Panc1 (cell line): ENCODE results near the gene SCN8A. TPM values are rescaled to one million over a fixed set of nuclear protein-coding genes. Genes with fewer than 3 reads are reported as not detected.

Experiments used
- ATAC-seq: fragments of 200-7000 bp; cut with Tn5 transposase; 2 replicates; pipeline ENCODE4 v1.9.1; 2020; ENCODE audit warnings: mild to moderate bottlenecking, moderate library complexity
- BruUV-seq: library from RNA; stranded (reverse); fragments of 400-500 nt; replicated peaks from 2 replicates; lab custom pipeline; 2021; lab: Mats Ljungman, UMichigan
- CTCF ChIA-PET: fragments of 300-600 bp; sonication (Branson Sonifier 250); formaldehyde crosslinking; loops from one replicate; lab custom pipeline; 2022; ENCODE audit warnings: antibody characterized with exemption; lab: Charles Lee
- POLR2A ChIA-PET: fragments of 300-600 bp; sonication (Branson Sonifier 250); formaldehyde crosslinking; loops from one replicate; lab custom pipeline; 2022; ENCODE audit warnings: antibody characterized with exemption; lab: Charles Lee
- DNase-seq: peaks from one replicate; pipeline ENCODE4 v3.0.0-alpha.2; 2010; ENCODE audit warnings: low read depth, low spot score
- H3K27ac ChIP-seq: 2 replicates; pipeline ENCODE4 v1.5.1; 2011; ENCODE audit warnings: mild to moderate bottlenecking, low read length, inconsistent platforms
- H3K27me3 ChIP-seq: fragments of 200-500 bp; sonication (Bioruptor generic); 2 replicates; pipeline ENCODE4 v1.6.0; 2014; ENCODE audit warnings: low read length, inconsistent platforms; ENCODE audit not compliant: control insufficient read depth, insufficient read depth
- H3K36me3 ChIP-seq: fragments of 200-500 bp; sonication (Bioruptor generic); 2 replicates; pipeline ENCODE4 v1.5.1; 2014; ENCODE audit warnings: inconsistent platforms, mild to moderate bottlenecking, low read length, moderate library complexity; ENCODE audit not compliant: control insufficient read depth, insufficient read depth
- H3K4me1 ChIP-seq: 2 replicates; pipeline ENCODE4 v1.5.1; 2011; ENCODE audit warnings: inconsistent platforms, mild to moderate bottlenecking, low read length, moderate library complexity; ENCODE audit not compliant: control insufficient read depth, insufficient read depth
- H3K4me3 ChIP-seq, 2 experiments: 2 replicates each; pipeline ENCODE4 v1.5.1; 2011 to 2012; ENCODE audit warnings: low read depth in 2 of 2, low read length in 2 of 2, mild to moderate bottlenecking in 2 of 2, inconsistent platforms in 1 of 2, moderate library complexity in 1 of 2
- H3K9me3 ChIP-seq: fragments of 200-500 bp; sonication (Bioruptor generic); 2 replicates; pipeline ENCODE4 v1.5.1; 2014; ENCODE audit warnings: low read depth, mild to moderate bottlenecking, inconsistent platforms, low read length, moderate library complexity; ENCODE audit not compliant: control insufficient read depth, insufficient read depth
- CTCF ChIP-seq: fragments of 450-650 bp; IDR thresholded peaks from 2 replicates; pipeline ENCODE4 v1.5.1; 2017; ENCODE audit warnings: mild to moderate bottlenecking
- POLR2AphosphoS5 ChIP-seq: IDR thresholded peaks from 2 replicates; pipeline ENCODE4 v1.6.1; 2012; ENCODE audit warnings: mild to moderate bottlenecking, low read depth, low read length, moderate library complexity
- REST ChIP-seq, 2 experiments: IDR thresholded peaks; 2 replicates each; pipeline ENCODE4 v1.6.1; 2011 to 2012; ENCODE audit warnings: low read depth in 2 of 2, control low read depth in 1 of 2, low read length in 1 of 2, mild to moderate bottlenecking in 1 of 2, moderate library complexity in 1 of 2; ENCODE audit not compliant: insufficient read depth in 1 of 2
- SIN3A ChIP-seq: IDR thresholded peaks from 2 replicates; pipeline ENCODE4 v1.6.1; 2012; ENCODE audit warnings: low read depth, mild to moderate bottlenecking, low read length, moderate library complexity, borderline replicate concordance; ENCODE audit not compliant: insufficient read depth
- TCF7L2 ChIP-seq: IDR thresholded peaks from 2 replicates; pipeline ENCODE4 v1.6.1; 2011; ENCODE audit warnings: mild to moderate bottlenecking, low read depth, low read length, inconsistent platforms
- in situ Hi-C: cut with HindIII; loops from 2 replicates; pipeline ENCODE4 v1.10.0; 2016; ENCODE audit warnings: low sequenced_read_pairs, low pct_unique_long_range_greater_than_20kb
- intact Hi-C: fragments of 100-400 bp; cut with micrococcal nuclease; formaldehyde crosslinking; loops from one replicate; pipeline ENCODE4 v1.10.0; 2022; ENCODE audit not compliant: unreplicated experiment
- total RNA-seq: library from RNA; stranded (reverse); gene quantifications from one replicate; pipeline ENCODE4 v1.2.1, GENCODE V29; 2021; ENCODE audit not compliant: unreplicated experiment

Gene SCN8A
- total RNA-seq, 1 experiment from 2014 or later = 8.6 TPM

GRCh38 chr12:51702587-51702986, 111.6 kb downstream of the SCN8A start:
- no TSS peak for BruUV-seq
- TF ChIP-seq TCF7L2 (no peak), POLR2AphosphoS5 (no peak), CTCF (no peak), REST (IDR thresholded peaks at IDR 0.05; ENCODE audit: insufficient read depth in 1 of 2, low read depth in 2 of 2, low read length in 1 of 2) (no peak), SIN3A (no peak)
- POLR2A ChIA-PET = interaction anchor here (0.6 kb wide), 1 partner anchor 156 kb away, joined by 3 read pairs; no protein-coding TSS in a partner anchor

GRCh38 chr12:51705450-51705849, 114.4 kb downstream of the SCN8A start:
- no peak for DNase-seq
- no peak for TF ChIP-seq CTCF
- no peak for TF ChIP-seq REST (IDR thresholded peaks at IDR 0.05; ENCODE audit: insufficient read depth in 1 of 2, low read depth in 2 of 2, low read length in 1 of 2)
- TF ChIP-seq POLR2AphosphoS5 = no peak
- no peak for TF ChIP-seq SIN3A
- no peak for TF ChIP-seq TCF7L2
- ChIA-PET CTCF (no interaction called here), POLR2A (no interaction called here)
- Histone ChIP-seq H3K27ac (no peak overlapping the region), H3K27me3 (no peaks in the 10 kb centered on the region), H3K4me3 (no peak overlapping the region), H3K4me1 (no peaks in the 10 kb centered on the region), H3K9me3 (no peaks in the 10 kb centered on the region), H3K36me3 (no peaks in the 10 kb centered on the region)
- ATAC-seq = no peak
- intact Hi-C loops = no loop called here
- in situ Hi-C loops = no loop called here
- no TSS peak for BruUV-seq

More at GRCh38 chr12:51702587-51702986, 111.6 kb downstream of the SCN8A start:
- ATAC-seq (no peak), DNase-seq (no peak)
- H3K36me3 ChIP-seq = no peaks in the 10 kb centered on the region
- H3K27ac ChIP-seq = no peak overlapping the region
- H3K4me1 ChIP-seq = no peaks in the 10 kb centered on the region
- H3K27me3 ChIP-seq = no peaks in the 10 kb centered on the region
- H3K4me3 ChIP-seq = no peak overlapping the region
- CTCF ChIA-PET = no interaction called here
- H3K9me3 ChIP-seq = no peaks in the 10 kb centered on the region
- intact Hi-C loops = no loop called here
- in situ Hi-C loops = no loop called here
